Natural killer cell (primary cell): ENCODE results near the gene YIF1A. TPM values are rescaled to one million over a fixed set of nuclear protein-coding genes. Genes with fewer than 3 reads are reported as not detected.

ENCODE experiments used
- ATAC-seq, 3 donors: fragments of 150-1000 bp in 2 of 3; fragments of 200-7000 bp in 1 of 3; cut with Tn5 transposase; 1 replicate in 1 of 3; 2 replicates in 2 of 3; pipeline ENCODE4 v1.10.0; 2021; ENCODE audit warnings: mild to moderate bottlenecking in 2 of 3, moderate library complexity in 2 of 3
- DNase-seq, 2 donors: peaks; one replicate each; pipeline versions ENCODE4 v3.0.0 to v3.0.0-alpha.2; 2013 to 2021; ENCODE audit warnings: mixed read lengths in 1 of 2
- H3K27ac ChIP-seq: one replicate; pipeline ENCODE4 v1.5.1; 2013; ENCODE audit warnings: mild to moderate bottlenecking, low read length
- H3K27me3 ChIP-seq: one replicate; pipeline ENCODE4 v1.6.1; 2013; ENCODE audit warnings: low read length; ENCODE audit not compliant: control insufficient read depth, insufficient read depth
- H3K36me3 ChIP-seq: one replicate; pipeline ENCODE4 v1.6.1; 2013; ENCODE audit warnings: low read length; ENCODE audit not compliant: control insufficient read depth, insufficient read depth
- H3K4me1 ChIP-seq: one replicate; pipeline ENCODE4 v1.6.1; 2013; ENCODE audit warnings: low read length; ENCODE audit not compliant: control insufficient read depth, insufficient read depth
- H3K4me3 ChIP-seq: one replicate; pipeline ENCODE4 v1.5.1; 2013; ENCODE audit warnings: low read length
- H3K9me3 ChIP-seq: one replicate; pipeline ENCODE4 v1.6.1; 2013; ENCODE audit warnings: low read length; ENCODE audit not compliant: control insufficient read depth, insufficient read depth
- H3K27ac Mint-ChIP-seq, 2 donors: one replicate each; pipeline ENCODE4 v1.8.0; 2022; ENCODE audit warnings: mild to moderate bottlenecking in 2 of 2, mixed read lengths in 2 of 2, moderate library complexity in 1 of 2
- H3K27me3 Mint-ChIP-seq, 2 donors: one replicate each; pipeline ENCODE4 v1.8.0; 2022; ENCODE audit warnings: low read depth in 2 of 2, mixed read lengths in 2 of 2
- H3K36me3 Mint-ChIP-seq: one replicate; pipeline ENCODE4 v1.8.0; 2022; ENCODE audit warnings: mixed read lengths
- H3K4me1 Mint-ChIP-seq, 2 donors: one replicate each; pipeline ENCODE4 v1.8.0; 2022; ENCODE audit warnings: mixed read lengths in 2 of 2
- H3K4me3 Mint-ChIP-seq: one replicate; pipeline ENCODE4 v1.8.0; 2022; ENCODE audit warnings: mild to moderate bottlenecking, moderate library complexity, mixed read lengths
- H3K9me3 Mint-ChIP-seq, 2 donors: one replicate each; pipeline ENCODE4 v1.8.0; 2022; ENCODE audit warnings: mixed read lengths in 2 of 2
- CTCF ChIP-seq: fragments of 200-600 bp; IDR thresholded peaks from one replicate; pipeline ENCODE4 v1.8.0; 2022; ENCODE audit warnings: antibody characterized with exemption
- WGBS: methylation state at CpG from one replicate; pipeline ENCODE4 v1.1.7; 2013; ENCODE audit warnings: missing lambda C conversion rate; ENCODE audit not compliant: insufficient coverage; 5-methylcytosine and 5-hydroxymethylcytosine counted together
- intact Hi-C: fragments of 100-400 bp; cut with micrococcal nuclease; formaldehyde crosslinking; loops from one replicate; pipeline ENCODE4 v1.14.2; 2022
- total RNA-seq, 4 donors: library from RNA; stranded (reverse); fragments of 120-200 nt in 1 of 4; gene quantifications; one replicate each; pipeline versions ENCODE4 v1.2.3 to v1.2.4, GENCODE V29; 2013 to 2022

The YIF1A gene
- total RNA-seq, 3 donors from 2014 or later (not counting 1 experiment from before 2014, with no cell fraction given) = 21.9 to 28.5 (median 23.6) TPM

DNA sequence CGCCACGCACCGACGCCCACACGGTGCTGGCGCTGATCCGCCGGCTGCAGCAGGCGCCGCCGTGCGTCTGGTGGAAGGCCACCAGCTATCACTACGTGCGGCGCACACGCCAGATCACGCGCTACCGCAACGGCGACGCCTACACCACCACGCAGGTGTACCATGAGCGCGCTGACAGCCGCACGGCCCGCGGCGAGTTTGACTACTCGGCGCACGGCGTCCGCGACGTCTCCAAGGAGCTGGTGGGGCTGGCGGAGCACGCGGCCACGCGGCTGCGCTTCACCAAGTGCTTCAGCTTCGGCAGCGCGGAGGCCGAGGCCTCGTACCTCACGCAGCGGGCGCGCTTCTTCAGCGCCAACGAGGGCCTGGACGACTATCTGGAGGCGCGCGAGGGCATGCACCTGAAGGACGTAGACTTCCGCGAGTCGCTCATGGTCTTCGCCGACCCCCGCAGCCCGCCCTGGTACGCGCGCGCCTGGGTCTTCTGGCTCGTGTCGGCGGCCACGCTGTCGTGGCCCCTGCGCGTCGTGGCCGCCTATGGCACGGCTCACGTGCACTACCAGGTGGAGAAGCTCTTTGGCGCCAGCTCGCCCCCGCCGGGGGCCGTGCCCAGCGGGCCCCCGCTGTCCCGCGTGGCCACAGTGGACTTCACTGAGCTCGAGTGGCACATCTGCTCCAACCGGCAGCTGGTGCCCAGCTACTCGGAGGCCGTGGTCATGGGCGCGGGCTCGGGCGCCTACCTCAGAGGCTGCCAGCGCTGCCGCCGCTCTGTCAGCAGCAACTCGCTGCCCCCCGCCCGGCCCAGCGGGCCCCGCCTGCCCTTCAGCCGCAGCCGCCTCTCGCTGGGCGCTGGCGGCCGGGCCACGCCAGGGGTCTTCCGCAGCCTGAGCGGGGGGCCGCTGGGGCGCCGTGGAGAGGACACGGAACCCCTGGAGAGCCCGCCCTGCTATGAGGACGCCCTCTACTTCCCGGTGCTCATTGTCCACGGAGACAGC is 6.0 kb upstream of the YIF1A start:
- no peak for TF ChIP-seq CTCF
- intact Hi-C loops = no loop called here
- Mint-ChIP-seq H3K4me3 (no peak overlapping the region), H3K27me3 (peaks cover 28 to 29% of the 10 kb centered on the region in 2 donors), H3K36me3 (no peaks in the 10 kb centered on the region), H3K9me3 (no peaks in the 10 kb centered on the region), H3K4me1 (peaks cover 7 to 15% of the 10 kb centered on the region in 2 donors), H3K27ac (no peak overlapping the region)
- H3K36me3 ChIP-seq = no peaks in the 10 kb centered on the region
- H3K4me1 ChIP-seq = peaks cover 14% of the 10 kb centered on the region
- H3K4me3 ChIP-seq = no peak overlapping the region
- DNase-seq (no peak), ATAC-seq (no peak)
- WGBS = 83% methylated on average over 123 of the region's 123 CpGs
- no peak overlapping the region for H3K27ac ChIP-seq
- H3K9me3 ChIP-seq = no peaks in the 10 kb centered on the region
- peaks cover 11% of the 10 kb centered on the region for H3K27me3 ChIP-seq

- no peak for ATAC-seq
- no peak overlapping the region for H3K4me3 ChIP-seq
- peaks cover 11% of the 10 kb centered on the region for H3K27me3 ChIP-seq
- Mint-ChIP-seq H3K4me1 (peaks cover 17 to 24% of the 10 kb centered on the region in 2 donors), H3K27me3 (peaks cover 28 to 32% of the 10 kb centered on the region in 2 donors), H3K4me3 (peak overlapping the region; percentile 21), H3K27ac (no peak overlapping the region), H3K36me3 (no peaks in the 10 kb centered on the region), H3K9me3 (no peaks in the 10 kb centered on the region)
- H3K4me1 ChIP-seq = peaks cover 22% of the 10 kb centered on the region
- H3K9me3 ChIP-seq = no peaks in the 10 kb centered on the region
- no peaks in the 10 kb centered on the region for H3K36me3 ChIP-seq
- intact Hi-C loops = no loop called here
- 81% methylated on average over 30 of the region's 30 CpGs for WGBS
- no peak overlapping the region for H3K27ac ChIP-seq
- no peak for DNase-seq
- no peak for TF ChIP-seq CTCF
Measured at GRCh38 chr11:66293777-66294625, 5.1 kb upstream of the YIF1A start.

DNA sequence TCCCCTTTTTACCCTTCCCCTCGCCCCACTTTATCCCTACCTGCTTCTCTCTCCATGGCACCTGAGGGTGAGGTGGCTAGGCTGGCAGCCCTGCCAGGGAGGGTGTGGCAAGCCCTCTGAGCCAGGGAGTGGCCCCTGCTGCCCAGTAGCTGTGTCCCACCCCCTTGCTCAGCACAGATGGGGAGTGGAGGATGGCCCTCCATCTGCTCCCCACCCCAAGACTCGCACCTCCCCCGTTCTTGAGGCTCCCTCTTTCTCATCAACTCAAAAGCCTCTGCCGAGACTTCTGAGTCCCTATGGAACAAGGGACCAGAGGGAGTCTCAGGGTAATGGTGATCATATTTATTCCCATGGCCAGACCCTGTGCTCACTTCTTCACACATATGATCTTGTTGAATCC is 4.4 kb upstream of the YIF1A start:
- Histone ChIP-seq H3K27ac (no peak overlapping the region), H3K27me3 (peaks cover 11% of the 10 kb centered on the region), H3K4me1 (peaks cover 25% of the 10 kb centered on the region), H3K36me3 (no peaks in the 10 kb centered on the region), H3K9me3 (no peaks in the 10 kb centered on the region), H3K4me3 (no peak overlapping the region)
- no peak for DNase-seq
- Mint-ChIP-seq H3K36me3 (no peaks in the 10 kb centered on the region), H3K27me3 (peaks cover 28 to 32% of the 10 kb centered on the region in 2 donors), H3K9me3 (no peaks in the 10 kb centered on the region), H3K4me1 (peaks cover 20 to 29% of the 10 kb centered on the region in 2 donors), H3K4me3 (peak overlapping the region; percentile 21), H3K27ac (no peak overlapping the region)
- WGBS = 89% methylated on average over 3 of the region's 4 CpGs
- intact Hi-C loops = no loop called here
- no peak for ATAC-seq
- no peak for TF ChIP-seq CTCF
